ENCODE data around the gene SORCS2. TPM values are rescaled to one million over a fixed set of nuclear protein-coding genes. Genes with fewer than 3 reads are reported as not detected.

The SORCS2 gene
- total RNA-seq, 4 donors from 2014 or later = 0.26 to 17.1 (median 2.9) TPM

DNA sequence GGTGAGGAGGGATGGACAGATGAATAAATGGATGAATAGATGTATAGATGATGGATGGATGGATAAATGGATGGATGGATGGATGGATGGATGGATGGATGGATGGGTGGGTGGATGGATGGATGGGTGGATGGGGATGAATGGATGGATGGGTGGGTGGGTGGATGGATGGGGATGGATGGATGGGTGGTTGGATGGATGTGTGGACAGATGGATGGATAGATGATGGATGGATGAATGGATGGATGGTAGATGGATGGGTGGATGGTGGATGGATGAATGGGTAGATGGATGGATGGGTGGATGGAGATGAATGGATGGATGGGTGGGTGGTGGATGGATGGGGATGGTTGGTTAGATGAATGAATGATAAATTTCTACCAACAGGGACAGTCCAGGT lies 449.4 kb downstream of the SORCS2 start:
- intact Hi-C loops (cut with DNase I; ENCODE audit: low total_unique reads) = no loop called here

DNA sequence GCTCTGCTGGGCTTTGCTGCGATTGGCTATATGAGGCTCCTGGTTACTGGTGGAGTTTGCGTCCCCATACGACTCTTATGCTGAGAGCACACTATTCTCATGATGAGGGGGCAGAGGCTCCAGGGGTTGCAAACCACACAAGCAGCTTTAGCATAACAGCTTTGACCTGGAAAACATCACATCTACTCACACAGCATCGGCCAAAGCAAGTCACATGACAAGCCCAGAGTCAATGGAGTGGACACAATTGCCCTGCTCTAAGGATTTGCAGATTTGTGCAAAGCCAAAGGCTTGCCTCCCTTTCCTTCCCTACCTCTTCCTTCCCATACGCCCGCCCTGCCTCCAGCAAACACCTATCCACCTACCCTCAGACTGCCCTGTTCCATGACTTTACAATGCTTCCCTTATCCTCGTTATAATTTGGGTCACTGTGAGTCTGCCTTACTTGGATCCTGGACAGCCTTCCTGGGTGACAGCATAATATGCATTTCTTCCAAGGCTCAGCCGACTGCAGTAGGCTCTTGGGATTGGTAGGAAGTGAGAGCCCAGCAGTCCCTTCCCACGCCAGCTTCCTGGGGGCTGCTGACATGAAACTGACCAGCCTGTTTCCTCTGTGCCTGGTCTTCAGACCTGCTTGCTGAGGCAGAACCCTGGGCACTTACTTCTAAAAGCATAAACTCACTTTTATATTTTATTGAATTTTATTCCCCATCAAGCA lies 450.6 kb downstream of the SORCS2 start:
- Histone ChIP-seq H3K4me3 (no peak overlapping the region), H3K9me3 (no peaks in the 10 kb centered on the region), H3K27me3 (no peaks in the 10 kb centered on the region), H3K4me1 (no peaks in the 10 kb centered on the region), H3K36me3 (no peaks in the 10 kb centered on the region), H3K27ac (no peak overlapping the region)
- no peak for TF ChIP-seq POLR2A (IDR thresholded peaks at IDR 0.05)
- TF ChIP-seq, protein P1, sequence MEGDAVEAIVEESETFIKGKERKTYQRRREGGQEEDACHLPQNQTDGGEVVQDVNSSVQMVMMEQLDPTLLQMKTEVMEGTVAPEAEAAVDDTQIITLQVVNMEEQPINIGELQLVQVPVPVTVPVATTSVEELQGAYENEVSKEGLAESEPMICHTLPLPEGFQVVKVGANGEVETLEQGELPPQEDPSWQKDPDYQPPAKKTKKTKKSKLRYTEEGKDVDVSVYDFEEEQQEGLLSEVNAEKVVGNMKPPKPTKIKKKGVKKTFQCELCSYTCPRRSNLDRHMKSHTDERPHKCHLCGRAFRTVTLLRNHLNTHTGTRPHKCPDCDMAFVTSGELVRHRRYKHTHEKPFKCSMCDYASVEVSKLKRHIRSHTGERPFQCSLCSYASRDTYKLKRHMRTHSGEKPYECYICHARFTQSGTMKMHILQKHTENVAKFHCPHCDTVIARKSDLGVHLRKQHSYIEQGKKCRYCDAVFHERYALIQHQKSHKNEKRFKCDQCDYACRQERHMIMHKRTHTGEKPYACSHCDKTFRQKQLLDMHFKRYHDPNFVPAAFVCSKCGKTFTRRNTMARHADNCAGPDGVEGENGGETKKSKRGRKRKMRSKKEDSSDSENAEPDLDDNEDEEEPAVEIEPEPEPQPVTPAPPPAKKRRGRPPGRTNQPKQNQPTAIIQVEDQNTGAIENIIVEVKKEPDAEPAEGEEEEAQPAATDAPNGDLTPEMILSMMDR (IDR thresholded peaks at IDR 0.05) = no peak
- intact Hi-C loops (cut with DNase I; ENCODE audit: low total_unique reads) = no loop called here
- no peak for DNase-seq

More for the DNA sequence above, 449.4 kb downstream of the SORCS2 start:
- Histone ChIP-seq H3K4me3 (no peak overlapping the region), H3K36me3 (no peaks in the 10 kb centered on the region), H3K4me1 (no peaks in the 10 kb centered on the region), H3K9me3 (no peaks in the 10 kb centered on the region), H3K27me3 (no peaks in the 10 kb centered on the region), H3K27ac (no peak overlapping the region)
- no peak for DNase-seq
- TF ChIP-seq, protein P1 (IDR thresholded peaks at IDR 0.05) = no peak
- TF ChIP-seq POLR2A (IDR thresholded peaks at IDR 0.05) = no peak

DNA sequence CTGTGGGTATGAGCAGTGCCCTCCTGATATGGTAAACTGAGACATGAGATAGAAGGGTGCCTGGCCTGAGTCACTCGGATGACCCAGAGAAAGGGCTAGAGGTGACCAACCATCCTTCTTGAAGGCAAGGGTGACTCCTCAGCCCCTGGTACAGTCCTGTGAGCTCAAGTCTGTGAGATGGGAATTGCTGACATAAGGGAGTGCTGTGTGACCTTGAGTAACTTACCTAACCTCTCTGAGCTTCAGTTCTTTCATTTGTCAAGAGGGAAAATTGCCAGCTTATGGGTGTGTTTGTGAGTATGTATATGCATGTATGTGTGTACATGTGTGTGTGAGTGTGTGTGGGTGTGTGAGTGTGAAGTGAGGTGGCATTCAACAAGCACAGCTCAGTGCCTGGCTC lies 452.8 kb downstream of the SORCS2 start:
- TF ChIP-seq, protein P1 (IDR thresholded peaks at IDR 0.05) = no peak
- TF ChIP-seq POLR2A (IDR thresholded peaks at IDR 0.05) = no peak
- Histone ChIP-seq H3K27ac (no peak overlapping the region), H3K36me3 (no peaks in the 10 kb centered on the region), H3K4me1 (no peaks in the 10 kb centered on the region), H3K27me3 (no peaks in the 10 kb centered on the region), H3K9me3 (no peaks in the 10 kb centered on the region), H3K4me3 (no peak overlapping the region)
- DNase-seq = no peak
- intact Hi-C loops (cut with DNase I; ENCODE audit: low total_unique reads) = no loop called here

DNA sequence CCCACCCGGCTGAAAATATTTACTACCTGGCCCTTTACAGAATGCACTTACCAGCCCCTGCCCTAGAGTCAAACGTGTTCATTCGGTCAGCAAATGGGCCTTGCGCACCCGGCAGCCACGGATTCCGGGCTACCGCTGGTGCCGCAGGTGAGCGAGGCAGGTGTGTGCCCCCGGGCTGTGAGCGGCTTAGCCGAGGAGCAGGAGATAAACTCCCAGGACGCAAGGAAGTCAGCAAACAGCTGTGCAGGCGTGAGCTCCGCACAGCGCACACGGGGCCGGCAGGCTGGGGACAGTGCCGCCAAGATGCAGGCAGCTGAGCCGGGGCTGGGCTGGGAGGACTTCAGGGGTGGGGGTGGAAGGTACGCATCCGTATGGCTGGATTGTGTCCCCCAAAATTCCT lies 453.6 kb downstream of the SORCS2 start:
- no peak overlapping the region for H3K4me3 ChIP-seq

DNA sequence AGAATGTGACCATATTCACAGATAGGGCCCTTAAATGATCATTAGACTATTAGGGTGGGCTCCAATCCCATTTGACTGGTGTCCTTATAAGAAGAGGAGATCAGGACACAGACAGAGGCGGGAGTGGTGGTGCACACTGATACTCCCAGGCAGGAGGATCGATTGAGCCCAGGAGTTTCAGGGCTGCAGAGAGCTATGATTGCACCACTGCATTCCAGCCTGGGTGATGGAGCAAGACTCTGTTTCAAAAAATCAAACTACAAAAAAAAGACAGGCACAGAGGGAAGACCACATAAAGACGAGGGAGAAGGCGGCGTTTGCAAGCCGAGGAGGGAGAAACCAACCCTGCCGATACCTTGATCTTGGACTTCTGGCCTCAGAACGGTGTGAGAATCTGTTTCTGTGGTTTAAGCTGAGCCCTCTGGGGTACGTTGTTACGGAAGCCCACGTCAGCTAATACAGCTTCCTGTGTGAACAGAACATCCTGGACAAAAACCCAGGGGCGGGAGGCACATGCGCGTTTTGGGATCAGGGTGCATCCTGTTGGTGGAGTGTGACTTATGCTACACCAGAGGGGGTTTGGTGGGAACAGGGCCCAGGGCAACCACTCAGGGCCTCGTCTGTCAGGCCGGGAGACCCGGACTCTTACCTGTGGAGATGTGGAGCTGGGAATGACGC lies 454.2 kb downstream of the SORCS2 start:
- Histone ChIP-seq H3K4me1 (no peaks in the 10 kb centered on the region), H3K36me3 (no peaks in the 10 kb centered on the region), H3K27ac (no peak overlapping the region), H3K27me3 (no peaks in the 10 kb centered on the region), H3K4me3 (no peak overlapping the region), H3K9me3 (no peaks in the 10 kb centered on the region)
- TF ChIP-seq, protein P1 (IDR thresholded peaks at IDR 0.05) = no peak
- TF ChIP-seq POLR2A (IDR thresholded peaks at IDR 0.05) = no peak
- intact Hi-C loops (cut with DNase I; ENCODE audit: low total_unique reads) = no loop called here
- no peak for DNase-seq

More for the DNA sequence above, 453.6 kb downstream of the SORCS2 start:
- TF ChIP-seq, protein P1 (IDR thresholded peaks at IDR 0.05) = no peak
- no peak for TF ChIP-seq POLR2A (IDR thresholded peaks at IDR 0.05)
- no peaks in the 10 kb centered on the region for H3K4me1 ChIP-seq
- no peak overlapping the region for H3K27ac ChIP-seq
- H3K27me3 ChIP-seq = no peaks in the 10 kb centered on the region
- no peaks in the 10 kb centered on the region for H3K36me3 ChIP-seq
- DNase-seq = no peak
- intact Hi-C loops (cut with DNase I; ENCODE audit: low total_unique reads) = no loop called here
- no peaks in the 10 kb centered on the region for H3K9me3 ChIP-seq

Measured in uterus (tissue), 4 donors.